ENCODE measurements around the gene PITPNC1.

The PITPNC1 gene

GRCh38 chr17:67682196-67682595, 305.1 kb downstream of the PITPNC1 start:
- Histone ChIP-seq H3K27me3 (ENCODE audit: control insufficient read depth, insufficient read depth, low read length) (no peaks in the 10 kb centered on the region), H3K79me2 (no peaks in the 10 kb centered on the region), H3K4me3 (ENCODE audit: low read depth, low read length) (no peak overlapping the region), H2AFZ (no peak overlapping the region), H3K4me1 (peaks cover 10% of the 10 kb centered on the region), H3K9ac (no peak overlapping the region), H3K9me3 (ENCODE audit: control insufficient read depth, low read length) (no peaks in the 10 kb centered on the region), H3K4me2 (ENCODE audit: low read length) (no peak overlapping the region), H3K27ac (no peak overlapping the region), H3K36me3 (ENCODE audit: control insufficient read depth, insufficient read depth, low read length) (no peaks in the 10 kb centered on the region)
- TF ChIP-seq CTCF (IDR thresholded peaks at IDR 0.05), result no peak

- no peak for TF ChIP-seq CTCF (IDR thresholded peaks at IDR 0.05)
- H3K4me3 ChIP-seq (ENCODE audit: low read depth, low read length), result no peak overlapping the region
- no peak overlapping the region for H3K4me2 ChIP-seq (ENCODE audit: low read length)
- H3K9ac ChIP-seq, result no peak overlapping the region
- H2AFZ ChIP-seq, result no peak overlapping the region
- no peaks in the 10 kb centered on the region for H3K36me3 ChIP-seq (ENCODE audit: control insufficient read depth, insufficient read depth, low read length)
- no peaks in the 10 kb centered on the region for H3K27me3 ChIP-seq (ENCODE audit: control insufficient read depth, insufficient read depth, low read length)
- no peaks in the 10 kb centered on the region for H3K79me2 ChIP-seq
- no peaks in the 10 kb centered on the region for H3K9me3 ChIP-seq (ENCODE audit: control insufficient read depth, low read length)
- peaks cover 10% of the 10 kb centered on the region for H3K4me1 ChIP-seq
- H3K27ac ChIP-seq, result no peak overlapping the region
These were observed 308.3 kb downstream of the PITPNC1 start for GRCh38 chr17:67685351-67685750.

DNA sequence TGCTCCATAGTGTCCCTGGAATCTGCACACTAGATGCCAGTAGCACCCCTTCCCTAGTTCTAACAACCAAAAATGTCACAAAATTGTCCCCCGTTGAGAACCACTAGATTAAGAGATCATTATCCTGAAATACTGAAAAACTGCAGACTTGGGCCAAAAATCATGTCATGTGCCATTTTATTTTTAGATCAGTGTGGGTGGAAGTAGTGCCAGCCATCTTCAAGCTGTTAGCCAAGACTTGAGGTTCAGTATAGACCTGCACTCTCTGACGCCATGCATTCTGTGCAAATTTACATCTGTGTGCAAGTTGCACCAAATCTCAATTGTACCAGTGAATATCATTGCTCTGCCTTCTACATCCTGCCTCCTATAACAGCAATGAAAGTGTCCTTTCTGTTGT, 309.2 kb downstream of the PITPNC1 start:
- Histone ChIP-seq H3K27ac (no peak overlapping the region), H3K4me2 (ENCODE audit: low read length) (no peak overlapping the region), H3K4me1 (peaks cover 10% of the 10 kb centered on the region), H3K9ac (no peak overlapping the region), H2AFZ (peak overlapping the region; percentile 48), H3K36me3 (ENCODE audit: control insufficient read depth, insufficient read depth, low read length) (no peaks in the 10 kb centered on the region), H3K9me3 (ENCODE audit: control insufficient read depth, low read length) (no peaks in the 10 kb centered on the region), H3K27me3 (ENCODE audit: control insufficient read depth, insufficient read depth, low read length) (no peaks in the 10 kb centered on the region), H3K4me3 (ENCODE audit: low read depth, low read length) (no peak overlapping the region), H3K79me2 (no peaks in the 10 kb centered on the region)
- no peak for TF ChIP-seq CTCF (IDR thresholded peaks at IDR 0.05)

GRCh38 chr17:67687511-67687910, 310.4 kb downstream of the PITPNC1 start:
- Histone ChIP-seq H3K9me3 (ENCODE audit: control insufficient read depth, low read length) (no peaks in the 10 kb centered on the region), H3K9ac (no peak overlapping the region), H2AFZ (no peak overlapping the region), H3K4me1 (peaks cover 10% of the 10 kb centered on the region), H3K4me3 (ENCODE audit: low read depth, low read length) (no peak overlapping the region), H3K79me2 (no peaks in the 10 kb centered on the region), H3K36me3 (ENCODE audit: control insufficient read depth, insufficient read depth, low read length) (no peaks in the 10 kb centered on the region), H3K27me3 (ENCODE audit: control insufficient read depth, insufficient read depth, low read length) (no peaks in the 10 kb centered on the region), H3K27ac (no peak overlapping the region), H3K4me2 (ENCODE audit: low read length) (no peak overlapping the region)
- TF ChIP-seq CTCF (IDR thresholded peaks at IDR 0.05), result no peak

GRCh38 chr17:67689534-67690177, 312.6 kb downstream of the PITPNC1 start:
- H3K79me2 ChIP-seq, result no peaks in the 10 kb centered on the region
- H3K4me3 ChIP-seq (ENCODE audit: low read depth, low read length), result no peak overlapping the region
- no peak overlapping the region for H3K9ac ChIP-seq
- H3K9me3 ChIP-seq (ENCODE audit: control insufficient read depth, low read length), result no peaks in the 10 kb centered on the region
- peaks cover 10% of the 10 kb centered on the region for H3K4me1 ChIP-seq
- no peak overlapping the region for H3K4me2 ChIP-seq (ENCODE audit: low read length)
- H2AFZ ChIP-seq, result no peak overlapping the region
- H3K27ac ChIP-seq, result no peak overlapping the region
- TF ChIP-seq CTCF (IDR thresholded peaks at IDR 0.05), result peak; percentile 87
- no peaks in the 10 kb centered on the region for H3K36me3 ChIP-seq (ENCODE audit: control insufficient read depth, insufficient read depth, low read length)
- H3K27me3 ChIP-seq (ENCODE audit: control insufficient read depth, insufficient read depth, low read length), result no peaks in the 10 kb centered on the region
